ENCODE data around the gene PNPLA1. TPM values are rescaled to one million over a fixed set of nuclear protein-coding genes. Genes with fewer than 3 reads are reported as not detected.

Gene PNPLA1
- total RNA-seq, 4 donors from 2014 or later: 0.59 to 0.64 TPM; not detected in 2

- no peaks in the 10 kb centered on the region for H3K36me3 ChIP-seq
- H3K4me3 ChIP-seq: no peak overlapping the region
- H3K27ac ChIP-seq: no peak overlapping the region
- WGBS, 2 donors: 55 to 82% methylated on average over 2 of the region's 2 CpGs
- H3K27me3 ChIP-seq: no peaks in the 10 kb centered on the region
- H3K9me3 ChIP-seq: no peaks in the 10 kb centered on the region
- intact Hi-C loops (cut with DNase I): no loop called here
- DNase-seq: no peak
- TF ChIP-seq POLR2A (IDR thresholded peaks at IDR 0.05) (no peak), CTCF (IDR thresholded peaks at IDR 0.05) (no peak)
- no peaks in the 10 kb centered on the region for H3K4me1 ChIP-seq
Observed at GRCh38 chr6:36319821-36320220, 50.0 kb downstream of the PNPLA1 start.

GRCh38 chr6:36320475-36320874, 50.6 kb downstream of the PNPLA1 start:
- intact Hi-C loops (cut with DNase I): no loop called here
- no peak overlapping the region for H3K27ac ChIP-seq
- no peak overlapping the region for H3K4me3 ChIP-seq
- WGBS, 2 donors: 66 to 78% methylated on average over 5 to 10 of the region's 11 CpGs
- DNase-seq: no peak
- no peaks in the 10 kb centered on the region for H3K27me3 ChIP-seq
- H3K4me1 ChIP-seq: no peaks in the 10 kb centered on the region
- no peaks in the 10 kb centered on the region for H3K9me3 ChIP-seq
- no peaks in the 10 kb centered on the region for H3K36me3 ChIP-seq
- TF ChIP-seq CTCF (IDR thresholded peaks at IDR 0.05) (no peak), POLR2A (IDR thresholded peaks at IDR 0.05) (no peak)

GRCh38 chr6:36322591-36322990, 52.7 kb downstream of the PNPLA1 start:
- intact Hi-C loops (cut with DNase I): no loop called here
- no peaks in the 10 kb centered on the region for H3K4me1 ChIP-seq
- no peaks in the 10 kb centered on the region for H3K36me3 ChIP-seq
- no peak overlapping the region for H3K4me3 ChIP-seq
- DNase-seq: no peak
- 81 to 100% methylated on average over 1 to 3 of the region's 3 CpGs for WGBS, 2 donors
- no peaks in the 10 kb centered on the region for H3K27me3 ChIP-seq
- no peak overlapping the region for H3K27ac ChIP-seq
- H3K9me3 ChIP-seq: no peaks in the 10 kb centered on the region
- no peak for TF ChIP-seq POLR2A (IDR thresholded peaks at IDR 0.05)
- TF ChIP-seq CTCF (IDR thresholded peaks at IDR 0.05): no peak

DNA sequence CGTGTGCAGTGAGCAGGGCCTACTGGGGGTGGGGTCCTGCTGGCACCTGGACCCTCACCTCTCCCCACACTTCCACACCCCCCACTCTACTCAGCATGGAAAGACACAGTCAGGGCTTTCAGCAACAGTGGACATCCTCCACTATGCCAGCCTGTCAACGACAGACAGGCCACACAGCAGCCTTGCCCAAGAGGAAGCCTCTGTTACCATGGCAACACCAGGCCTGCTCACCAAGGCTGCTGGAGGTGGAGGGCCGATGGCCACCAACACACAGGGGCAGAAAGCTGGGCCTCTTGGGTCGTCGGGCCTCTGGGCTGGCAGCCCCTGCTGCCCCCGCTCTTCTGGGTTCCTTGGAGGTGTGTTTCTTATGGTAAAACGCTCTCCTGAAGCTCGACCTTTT, 53.2 kb downstream of the PNPLA1 start:
- no peak for TF ChIP-seq CTCF (IDR thresholded peaks at IDR 0.05)
- no peak for TF ChIP-seq POLR2A (IDR thresholded peaks at IDR 0.05)
- Histone ChIP-seq H3K36me3 (no peaks in the 10 kb centered on the region), H3K4me3 (no peak overlapping the region), H3K9me3 (no peaks in the 10 kb centered on the region), H3K27me3 (no peaks in the 10 kb centered on the region), H3K4me1 (no peaks in the 10 kb centered on the region), H3K27ac (no peak overlapping the region)
- 88 to 92% methylated on average over 5 to 7 of the region's 8 CpGs for WGBS, 2 donors
- no peak for DNase-seq
- intact Hi-C loops (cut with DNase I): no loop called here

DNA sequence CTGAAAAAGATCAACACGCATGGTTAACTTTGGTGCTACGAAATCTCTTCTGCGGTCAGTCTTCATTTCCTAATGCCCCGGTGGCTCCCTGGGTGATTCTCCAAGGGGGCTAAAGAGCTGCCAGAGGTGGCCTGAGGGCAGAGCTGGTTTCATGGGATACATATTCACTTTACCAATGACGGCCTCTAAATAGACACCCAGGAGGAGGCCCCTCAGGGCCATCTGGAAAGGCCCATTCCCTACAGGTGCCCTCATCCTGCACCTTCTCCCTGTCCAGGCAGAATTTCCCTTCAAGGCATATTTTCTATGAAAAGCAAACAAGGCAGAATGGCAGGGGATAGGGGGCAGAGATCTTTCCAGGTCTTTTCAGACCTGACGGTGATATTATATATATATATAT, 54.3 kb downstream of the PNPLA1 start:
- Histone ChIP-seq H3K4me1 (no peaks in the 10 kb centered on the region), H3K27me3 (no peaks in the 10 kb centered on the region), H3K27ac (no peak overlapping the region), H3K36me3 (no peaks in the 10 kb centered on the region), H3K4me3 (no peak overlapping the region), H3K9me3 (no peaks in the 10 kb centered on the region)
- DNase-seq: no peak
- no peak for TF ChIP-seq CTCF (IDR thresholded peaks at IDR 0.05)
- TF ChIP-seq POLR2A (IDR thresholded peaks at IDR 0.05): no peak
- intact Hi-C loops (cut with DNase I): no loop called here
- 64 to 90% methylated on average over 5 to 6 of the region's 6 CpGs for WGBS, 2 donors

Measured in esophagus squamous epithelium (tissue), 5 donors.